Progenitor cell of endocrine pancreas (in vitro differentiated cells): ENCODE results near the gene ACMSD. TPM values are rescaled to one million over a fixed set of nuclear protein-coding genes. Genes with fewer than 3 reads are reported as not detected.

Experiments
- DNase-seq: peaks from one replicate; pipeline ENCODE4 v3.0.0; 2021; ENCODE audit warnings: low spot score; ENCODE audit not compliant: unreplicated experiment
- H3K27ac Mint-ChIP-seq: 2 replicates; pipeline ENCODE4 v1.8.0; 2021; ENCODE audit warnings: mild to moderate bottlenecking, moderate library complexity, mixed read lengths
- H3K27me3 Mint-ChIP-seq: 2 replicates; pipeline ENCODE4 v1.8.0; 2021; ENCODE audit warnings: mixed read lengths
- H3K36me3 Mint-ChIP-seq: 2 replicates; pipeline ENCODE4 v1.8.0; 2022; ENCODE audit warnings: mixed read lengths; ENCODE audit not compliant: insufficient read depth
- H3K4me1 Mint-ChIP-seq: 2 replicates; pipeline ENCODE4 v1.8.0; 2021; ENCODE audit warnings: low read depth, mixed read lengths
- H3K4me3 Mint-ChIP-seq: 2 replicates; pipeline ENCODE4 v1.8.0; 2021; ENCODE audit warnings: low read depth, mild to moderate bottlenecking, moderate library complexity, mixed read lengths
- H3K9me3 Mint-ChIP-seq: 2 replicates; pipeline ENCODE4 v1.8.0; 2021; ENCODE audit warnings: low read depth, mixed read lengths
- CTCF ChIP-seq: fragments of 200-600 bp; sonication (generic); IDR thresholded peaks from one replicate; pipeline ENCODE4 v1.5.0; 2021; ENCODE audit warnings: antibody characterized with exemption, mild to moderate bottlenecking; ENCODE audit not compliant: unreplicated experiment
- total RNA-seq: library from RNA; stranded (reverse); gene quantifications from 2 replicates; pipeline ENCODE4 v1.2.1, GENCODE V29; 2021

ACMSD gene
- total RNA-seq, 1 donor from 2014 or later = not detected

- no peak overlapping the region for H3K4me3 Mint-ChIP-seq
- no peaks in the 10 kb centered on the region for H3K36me3 Mint-ChIP-seq
- no peaks in the 10 kb centered on the region for H3K27me3 Mint-ChIP-seq
- DNase-seq = no peak
- no peak overlapping the region for H3K27ac Mint-ChIP-seq
- TF ChIP-seq CTCF = no peak
- no peaks in the 10 kb centered on the region for H3K4me1 Mint-ChIP-seq
- no peaks in the 10 kb centered on the region for H3K9me3 Mint-ChIP-seq
Measured at GRCh38 chr2:134869946-134870736, 31.7 kb downstream of the ACMSD start.

GRCh38 chr2:134873152-134873551, 34.7 kb downstream of the ACMSD start:
- no peaks in the 10 kb centered on the region for H3K27me3 Mint-ChIP-seq
- no peaks in the 10 kb centered on the region for H3K4me1 Mint-ChIP-seq
- no peaks in the 10 kb centered on the region for H3K36me3 Mint-ChIP-seq
- DNase-seq = no peak
- no peak overlapping the region for H3K4me3 Mint-ChIP-seq
- H3K9me3 Mint-ChIP-seq = no peaks in the 10 kb centered on the region
- H3K27ac Mint-ChIP-seq = no peak overlapping the region
- TF ChIP-seq CTCF = no peak

GRCh38 chr2:134875309-134875708, 36.9 kb downstream of the ACMSD start:
- H3K4me3 Mint-ChIP-seq = no peak overlapping the region
- no peaks in the 10 kb centered on the region for H3K27me3 Mint-ChIP-seq
- no peak overlapping the region for H3K27ac Mint-ChIP-seq
- H3K9me3 Mint-ChIP-seq = no peaks in the 10 kb centered on the region
- peaks cover 4% of the 10 kb centered on the region for H3K36me3 Mint-ChIP-seq
- H3K4me1 Mint-ChIP-seq = no peaks in the 10 kb centered on the region
- no peak for DNase-seq
- no peak for TF ChIP-seq CTCF

- no peak for TF ChIP-seq CTCF
- Mint-ChIP-seq H3K27ac (no peak overlapping the region), H3K4me1 (peaks cover 11% of the 10 kb centered on the region), H3K4me3 (no peak overlapping the region), H3K9me3 (no peaks in the 10 kb centered on the region), H3K36me3 (peaks cover 4% of the 10 kb centered on the region), H3K27me3 (no peaks in the 10 kb centered on the region)
- no peak for DNase-seq
Measured at GRCh38 chr2:134882773-134883172, 44.4 kb downstream of the ACMSD start.

- H3K27ac Mint-ChIP-seq = no peak overlapping the region
- no peak overlapping the region for H3K4me3 Mint-ChIP-seq
- no peaks in the 10 kb centered on the region for H3K9me3 Mint-ChIP-seq
- H3K36me3 Mint-ChIP-seq = peaks cover 2% of the 10 kb centered on the region
- no peak for TF ChIP-seq CTCF
- peaks cover 11% of the 10 kb centered on the region for H3K4me1 Mint-ChIP-seq
- DNase-seq = no peak
- H3K27me3 Mint-ChIP-seq = no peaks in the 10 kb centered on the region
Measured at GRCh38 chr2:134883552-134884293, 45.3 kb downstream of the ACMSD start.
